Ascending aorta (tissue), 2 donors: ENCODE measurements around the gene FRY. TPM values are rescaled to one million over a fixed set of nuclear protein-coding genes. Genes with fewer than 3 reads are reported as not detected.

Experiments
- DNase-seq, 2 donors: peaks; one replicate each; pipeline ENCODE4 v3.0.0-alpha.2; 2019; ENCODE audit warnings: low spot score in 2 of 2
- H3K27ac ChIP-seq, 2 donors: fragments of 200-600 bp; sonication (generic); one replicate each; pipeline ENCODE4 v1.5.1; 2016 to 2017; ENCODE audit warnings: mild to moderate bottlenecking in 1 of 2
- H3K27me3 ChIP-seq: fragments of 200-600 bp; sonication (generic); one replicate; pipeline ENCODE4 v1.5.1; 2017
- H3K36me3 ChIP-seq, 2 donors: fragments of 200-600 bp; sonication (generic); one replicate each; pipeline ENCODE4 v1.5.1; 2016
- H3K4me1 ChIP-seq, 2 donors: fragments of 200-600 bp; sonication (generic); one replicate each; pipeline ENCODE4 v1.5.1; 2016 to 2017; ENCODE audit warnings: mild to moderate bottlenecking in 1 of 2
- H3K4me3 ChIP-seq, 2 donors: fragments of 200-600 bp; sonication (generic); one replicate each; pipeline ENCODE4 v1.5.1; 2016 to 2017; ENCODE audit warnings: mild to moderate bottlenecking in 1 of 2
- H3K9me3 ChIP-seq, 2 donors: fragments of 200-600 bp; sonication (generic); one replicate each; pipeline ENCODE4 v1.5.1; 2016
- CTCF ChIP-seq, 3 experiments: fragments of 200-600 bp in 2 of 3; fragments of 450-650 bp in 1 of 3; sonication (generic) in 2 of 3; IDR thresholded peaks; one replicate each; pipeline ENCODE4 v1.5.1; 2016 to 2019; ENCODE audit warnings: antibody characterized with exemption in 3 of 3, mild to moderate bottlenecking in 1 of 3, moderate library complexity in 1 of 3
- intact Hi-C: fragments of 100-400 bp; cut with DNase I; formaldehyde crosslinking; loops from one replicate; pipeline ENCODE4 v1.15.1; 2023
- total RNA-seq: library from RNA; depleted of rRNA; stranded (reverse); fragments of >200 nt; gene quantifications from one replicate; pipeline ENCODE4 v1.1.0, GENCODE V29; 2016

Gene FRY
- total RNA-seq, 1 donor from 2014 or later, result 115 TPM

- intact Hi-C loops, result no loop called here
- H3K9me3 ChIP-seq, result no peaks in the 10 kb centered on the region
- TF ChIP-seq CTCF (IDR thresholded peaks at IDR 0.05), result no peak
- H3K4me1 ChIP-seq, result no peaks in the 10 kb centered on the region
- H3K27me3 ChIP-seq, result no peaks in the 10 kb centered on the region
- no peaks in the 10 kb centered on the region for H3K36me3 ChIP-seq
- no peak overlapping the region for H3K4me3 ChIP-seq
- DNase-seq, result no peak
- no peak overlapping the region for H3K27ac ChIP-seq
These were observed 36.7 kb downstream of the FRY start for GRCh38 chr13:32068255-32068654.

- H3K4me3 ChIP-seq, result no peak overlapping the region
- no peak overlapping the region for H3K27ac ChIP-seq
- no peaks in the 10 kb centered on the region for H3K27me3 ChIP-seq
- no peaks in the 10 kb centered on the region for H3K36me3 ChIP-seq
- H3K4me1 ChIP-seq, result no peaks in the 10 kb centered on the region
- no peak for DNase-seq
- intact Hi-C loops, result no loop called here
- no peak for TF ChIP-seq CTCF (IDR thresholded peaks at IDR 0.05)
- no peaks in the 10 kb centered on the region for H3K9me3 ChIP-seq
These were observed 41.7 kb downstream of the FRY start for GRCh38 chr13:32073180-32073864.

GRCh38 chr13:32075170-32075851, 43.7 kb downstream of the FRY start:
- TF ChIP-seq CTCF (IDR thresholded peaks at IDR 0.05), result no peak
- Histone ChIP-seq H3K36me3 (peaks cover 0 to 5% of the 10 kb centered on the region in 2 donors), H3K9me3 (no peaks in the 10 kb centered on the region), H3K4me3 (no peak overlapping the region), H3K4me1 (peaks cover 0 to under 1% of the 10 kb centered on the region in 2 donors), H3K27me3 (no peaks in the 10 kb centered on the region), H3K27ac (no peak overlapping the region)
- intact Hi-C loops, result no loop called here
- no peak for DNase-seq

GRCh38 chr13:32079587-32079986, 48.0 kb downstream of the FRY start:
- intact Hi-C loops, result no loop called here
- no peak for TF ChIP-seq CTCF (IDR thresholded peaks at IDR 0.05)
- no peak overlapping the region for H3K4me3 ChIP-seq
- H3K27ac ChIP-seq, result no peak overlapping the region
- H3K36me3 ChIP-seq, result peaks cover 0 to 7% of the 10 kb centered on the region in 2 donors
- H3K4me1 ChIP-seq, result peaks cover 0 to 9% of the 10 kb centered on the region in 2 donors
- H3K9me3 ChIP-seq, result no peaks in the 10 kb centered on the region
- DNase-seq, result no peak
- no peaks in the 10 kb centered on the region for H3K27me3 ChIP-seq

- Histone ChIP-seq H3K4me3 (no peak overlapping the region), H3K27ac (no peak overlapping the region), H3K36me3 (peaks cover 4 to 11% of the 10 kb centered on the region in 2 donors), H3K27me3 (no peaks in the 10 kb centered on the region), H3K9me3 (no peaks in the 10 kb centered on the region), H3K4me1 (peaks cover 0 to 9% of the 10 kb centered on the region in 2 donors)
- intact Hi-C loops, result no loop called here
- TF ChIP-seq CTCF (IDR thresholded peaks at IDR 0.05), result no peak
- DNase-seq, result no peak
These were observed 48.8 kb downstream of the FRY start for GRCh38 chr13:32080328-32080744.
